HG03045 (cell line): ENCODE measurements around the gene TRABD2B.

Experiments used
- ATAC-seq: cut with Tn5 transposase; IDR thresholded peaks from one replicate; pipeline ENCODE4 v1.9.1; 2021; ENCODE audit warnings: mild to moderate bottlenecking, moderate library complexity; ENCODE audit not compliant: unreplicated experiment

TRABD2B gene

DNA sequence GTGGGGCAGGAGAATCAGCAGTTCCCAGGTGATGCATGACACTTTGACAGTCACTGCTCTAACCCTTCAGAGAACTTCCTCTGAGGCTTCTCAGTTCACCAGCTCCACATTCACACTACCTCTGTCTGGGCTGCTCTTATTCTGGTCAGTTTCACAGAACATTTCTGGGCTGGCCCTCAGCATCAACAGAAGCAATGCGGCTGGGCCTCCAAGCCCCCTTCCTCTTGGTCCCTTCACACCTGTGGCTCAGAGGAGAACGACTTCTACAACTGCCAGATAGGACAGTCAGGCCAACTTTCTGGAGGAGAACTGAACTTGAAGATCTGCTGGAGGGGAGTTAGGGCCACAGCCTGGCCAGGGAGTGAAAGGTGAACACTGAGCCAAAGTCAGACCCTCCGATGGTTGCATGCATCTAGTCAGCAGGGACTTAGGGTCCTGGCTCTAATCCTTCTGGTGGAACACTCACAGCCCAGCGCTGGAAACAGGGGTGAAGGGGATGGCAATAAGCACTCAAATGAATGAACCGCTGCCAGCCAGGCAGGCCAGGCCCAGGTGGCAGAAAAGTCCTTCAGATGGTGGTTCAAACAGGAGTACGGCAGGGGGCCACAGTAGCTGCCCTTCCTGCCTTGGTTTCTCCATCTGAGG, 285.2 kb downstream of the TRABD2B start:
- no peak for ATAC-seq

DNA sequence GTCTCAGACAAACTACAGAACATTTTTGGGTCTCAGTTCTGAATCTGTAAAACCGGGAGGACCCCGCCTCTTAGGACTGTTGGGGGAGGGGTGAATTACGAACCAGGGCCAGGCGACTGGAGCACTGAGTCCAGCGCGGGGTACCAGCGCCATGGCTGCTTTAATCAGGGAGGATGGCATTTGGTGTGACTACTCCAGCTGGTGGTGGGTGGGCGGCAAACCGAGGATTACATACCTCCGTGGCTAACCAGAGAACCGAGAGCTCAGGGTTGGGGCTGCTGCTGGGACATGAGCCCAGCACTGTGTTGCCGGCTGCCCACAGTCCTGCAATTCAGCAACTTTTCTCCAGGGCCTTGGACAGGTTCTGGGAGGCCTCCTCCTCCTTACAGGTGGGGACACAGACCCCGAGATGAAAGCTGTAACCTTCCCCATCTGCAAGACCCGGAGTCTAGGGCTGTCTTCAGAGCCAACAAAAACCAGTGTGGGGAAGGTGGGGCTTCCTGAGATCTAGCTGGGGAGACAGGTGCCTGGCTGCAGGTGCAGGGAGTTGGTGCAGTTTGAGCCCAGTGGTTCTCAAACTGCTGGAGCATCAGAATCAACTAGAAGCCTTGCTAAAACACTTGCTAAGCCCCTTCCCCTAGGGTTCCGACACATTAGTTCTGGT, 285.9 kb downstream of the TRABD2B start:
- ATAC-seq, result no peak
